IMR-90 (cell line): ENCODE data around the gene KIFAP3. TPM values are rescaled to one million over a fixed set of nuclear protein-coding genes. Genes with fewer than 3 reads are reported as not detected.
"Not testable (repeated sequence)": the region's sequence is repeated elsewhere in the genome, so short reads cannot be mapped to it uniquely, and the experiment has no call there.

Source experiments
- ATAC-seq: fragments of 200-7000 bp; cut with Tn5 transposase; 2 replicates; pipeline ENCODE4 v1.9.1; 2020; ENCODE audit warnings: low read depth, mild to moderate bottlenecking, moderate library complexity
- BruUV-seq: library from RNA; stranded (reverse); fragments of 400-500 nt; replicated peaks from 2 replicates; lab custom pipeline; 2021; lab: Mats Ljungman, UMichigan
- CTCF ChIA-PET: fragments of 300-600 bp; formaldehyde crosslinking; extraction: SDS; loops from one replicate; lab custom pipeline; 2021; ENCODE audit warnings: antibody characterized with exemption; lab: Yijun Ruan, JAX
- POLR2A ChIA-PET: fragments of 300-600 bp; sonication (Branson Sonifier 250); formaldehyde crosslinking; loops from one replicate; lab custom pipeline; 2022; ENCODE audit warnings: antibody characterized with exemption; ENCODE audit not compliant: unreplicated experiment; lab: Charles Lee
- DNase-seq: peaks from one replicate; pipeline ENCODE4 v3.0.0; 2013
- H2AFZ ChIP-seq: replicated peaks from 2 replicates; pipeline ENCODE3; 2013; ENCODE audit warnings: low read length, mild to moderate bottlenecking; ENCODE audit not compliant: poor library complexity
- H2AK5ac ChIP-seq: 2 replicates; pipeline ENCODE4 v1.6.1; 2013; ENCODE audit warnings: low read depth, low read length, inconsistent platforms
- H2AK9ac ChIP-seq: replicated peaks from 2 replicates; pipeline ENCODE3; 2013; ENCODE audit warnings: mild to moderate bottlenecking, low read depth, low read length, moderate library complexity; ENCODE audit not compliant: poor library complexity
- H2BK120ac ChIP-seq: 2 replicates; pipeline ENCODE4 v1.6.1; 2013; ENCODE audit warnings: low read depth, low read length, inconsistent platforms
- H2BK15ac ChIP-seq: 3 replicates; pipeline ENCODE4 v1.6.1; 2013; ENCODE audit warnings: low read depth, low read length, inconsistent platforms
- H2BK20ac ChIP-seq: 2 replicates; pipeline ENCODE4 v1.6.1; 2013; ENCODE audit warnings: low read depth, mild to moderate bottlenecking, inconsistent platforms, low read length, moderate library complexity
- H2BK5ac ChIP-seq: 2 replicates; pipeline ENCODE4 v1.6.1; 2013; ENCODE audit warnings: mild to moderate bottlenecking, low read depth, low read length, inconsistent platforms; ENCODE audit not compliant: poor library complexity, severe bottlenecking
- H3K14ac ChIP-seq: replicated peaks from 2 replicates; pipeline ENCODE4 v1.6.1; 2013; ENCODE audit warnings: low read depth, low read length, inconsistent platforms
- H3K18ac ChIP-seq: 2 replicates; pipeline ENCODE4 v1.6.1; 2013; ENCODE audit warnings: low read depth, low read length, control low read depth
- H3K23ac ChIP-seq: 2 replicates; pipeline ENCODE4 v1.6.1; 2013; ENCODE audit warnings: low read depth, low read length, inconsistent platforms
- H3K27ac ChIP-seq: 2 replicates; pipeline ENCODE4 v1.5.1; 2013; ENCODE audit warnings: mild to moderate bottlenecking, control low read depth, low read length; ENCODE audit not compliant: insufficient read depth
- H3K27me3 ChIP-seq: 2 replicates; pipeline ENCODE4 v1.6.1; 2013; ENCODE audit warnings: low read length; ENCODE audit not compliant: control insufficient read depth, insufficient read depth
- H3K36me3 ChIP-seq: 2 replicates; pipeline ENCODE4 v1.6.1; 2013; ENCODE audit warnings: low read length, mixed read lengths; ENCODE audit not compliant: control insufficient read depth, insufficient read depth
- H3K4ac ChIP-seq: 2 replicates; pipeline ENCODE4 v1.6.1; 2013; ENCODE audit warnings: low read depth, low read length, inconsistent platforms
- H3K4me1 ChIP-seq: 2 replicates; pipeline ENCODE4 v1.6.1; 2013; ENCODE audit warnings: low read length, mixed read lengths; ENCODE audit not compliant: control insufficient read depth, insufficient read depth
- H3K4me2 ChIP-seq: 2 replicates; pipeline ENCODE4 v1.6.1; 2013; ENCODE audit warnings: low read depth, mild to moderate bottlenecking, control low read depth, low read length, moderate library complexity
- H3K4me3 ChIP-seq: 2 replicates; pipeline ENCODE4 v1.5.1; 2013; ENCODE audit warnings: low read depth, mild to moderate bottlenecking, control low read depth, low read length, moderate library complexity; ENCODE audit not compliant: insufficient read depth
- H3K56ac ChIP-seq: 2 replicates; pipeline ENCODE4 v1.6.1; 2013; ENCODE audit warnings: low read length, inconsistent platforms; ENCODE audit not compliant: insufficient read depth; ENCODE audit errors: extremely low read depth
- H3K79me1 ChIP-seq, 2 experiments: 2 replicates each; pipeline ENCODE4 v1.6.1; 2013; ENCODE audit warnings: low read length in 2 of 2, inconsistent platforms in 1 of 2, low read depth in 1 of 2
- H3K9ac ChIP-seq: 2 replicates; pipeline ENCODE4 v1.6.1; 2013; ENCODE audit warnings: low read depth, low read length, control low read depth
- H3K9me1 ChIP-seq: 2 replicates; pipeline ENCODE4 v1.6.1; 2013; ENCODE audit warnings: low read length, inconsistent platforms; ENCODE audit not compliant: insufficient read depth
- H3K9me3 ChIP-seq: 2 replicates; pipeline ENCODE4 v1.6.1; 2013; ENCODE audit warnings: low read length; ENCODE audit not compliant: control insufficient read depth, insufficient read depth
- H4K20me1 ChIP-seq: 2 replicates; pipeline ENCODE4 v1.6.1; 2013; ENCODE audit warnings: low read length, inconsistent platforms; ENCODE audit not compliant: insufficient read depth
- H4K5ac ChIP-seq: 2 replicates; pipeline ENCODE4 v1.6.1; 2013; ENCODE audit warnings: mild to moderate bottlenecking, low read depth, low read length, control low read depth
- H4K8ac ChIP-seq, 2 experiments: 2 replicates each; pipeline ENCODE4 v1.6.1; 2013; ENCODE audit warnings: low read depth in 2 of 2, low read length in 2 of 2, control low read depth in 1 of 2, inconsistent platforms in 1 of 2
- H4K91ac ChIP-seq: 2 replicates; pipeline ENCODE4 v1.6.1; 2013; ENCODE audit warnings: low read depth, low read length, inconsistent platforms; ENCODE audit not compliant: insufficient read depth
- WGBS, 2 experiments: methylation state at CpG; one replicate each; pipeline versions ENCODE4 v1.1.5 to v1.1.7; 2013; ENCODE audit warnings: missing lambda C conversion rate in 2 of 2; ENCODE audit not compliant: insufficient read length in 1 of 2; ENCODE audit errors: extremely low coverage in 2 of 2; 5-methylcytosine and 5-hydroxymethylcytosine counted together
- dilution Hi-C: fragments of 300-500 bp; cut with HindIII; formaldehyde crosslinking; loops from one replicate; pipeline ENCODE4 v1.14.3; 2018; ENCODE audit warnings: low sequenced_read_pairs; ENCODE audit not compliant: unreplicated experiment
- in situ Hi-C: fragments of 300-500 bp; cut with MboI; formaldehyde crosslinking; loops from 3 replicates; pipeline ENCODE4 v1.14.3; 2019; ENCODE audit warnings: low sequenced_read_pairs, inconsistent platforms, mixed read lengths
- intact Hi-C: fragments of 100-400 bp; cut with micrococcal nuclease; formaldehyde crosslinking; loops from 2 replicates; pipeline ENCODE4 v1.10.0; 2022
- polyA plus RNA-seq, 3 experiments: library from polyadenylated mRNA; depleted of rRNA; stranded (reverse); fragments of >200 nt; gene quantifications; 2 replicates each; pipeline ENCODE4 v1.2.3, GENCODE V29; 2012; ENCODE audit warnings: low replicate concordance in 1 of 3
- total RNA-seq: library from RNA; depleted of rRNA; stranded (reverse); fragments of >200 nt; gene quantifications from 2 replicates; pipeline ENCODE4 v1.2.3, GENCODE V29; 2012

The KIFAP3 gene
- total and polyA plus RNA-seq, 2 of the 4 experiments (the other 2 are of a cell fraction), result 10.5 to 10.9 TPM

DNA sequence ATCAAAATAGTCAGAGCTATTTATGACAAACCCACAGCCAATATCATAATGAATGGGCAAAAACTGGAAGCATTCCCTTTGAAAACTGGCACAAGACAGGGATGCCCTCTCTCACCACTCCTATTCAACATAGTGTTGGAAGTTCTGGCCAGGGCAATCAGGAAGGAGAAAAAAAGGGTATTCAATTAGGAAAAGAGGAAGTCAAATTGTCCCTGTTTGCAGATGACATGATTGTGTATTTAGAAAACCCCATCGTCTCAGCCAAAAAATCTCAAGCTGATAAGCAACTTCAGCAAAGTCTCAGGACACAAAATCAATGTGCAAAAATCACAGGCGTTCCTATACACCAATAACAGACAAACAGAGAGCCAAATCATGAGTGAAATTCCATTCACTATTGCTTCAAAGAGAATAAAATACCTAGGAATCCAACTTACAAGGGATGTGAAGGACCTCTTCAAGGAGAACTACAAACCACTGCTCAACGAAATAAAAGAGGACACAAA, 14.4 kb downstream of the KIFAP3 start:
- H2BK5ac ChIP-seq, H2BK15ac ChIP-seq, H3K36me3 ChIP-seq, H4K91ac ChIP-seq, H3K9ac ChIP-seq, H3K23ac ChIP-seq, BruUV-seq, H2AFZ ChIP-seq, H4K5ac ChIP-seq, H3K79me1 ChIP-seq, H3K9me1 ChIP-seq, H4K20me1 ChIP-seq, CTCF ChIA-PET, DNase-seq, H3K4ac ChIP-seq, H3K4me2 ChIP-seq, H3K27me3 ChIP-seq, H3K9me3 ChIP-seq, H2BK120ac ChIP-seq, H2AK5ac ChIP-seq, H2BK20ac ChIP-seq, H4K8ac ChIP-seq, POLR2A ChIA-PET, in situ Hi-C loops, intact Hi-C loops, dilution Hi-C loops, H3K14ac ChIP-seq, H3K4me1 ChIP-seq, H3K27ac ChIP-seq, H2AK9ac ChIP-seq, H3K18ac ChIP-seq, ATAC-seq, H3K56ac ChIP-seq, H3K4me3 ChIP-seq: not testable (repeated sequence)
- no CpG with 5 or more reads among the region's 3 CpGs for WGBS, 2 experiments
